ENCODE measurements around the gene DMD.

- TF ChIP-seq, protein P1, sequence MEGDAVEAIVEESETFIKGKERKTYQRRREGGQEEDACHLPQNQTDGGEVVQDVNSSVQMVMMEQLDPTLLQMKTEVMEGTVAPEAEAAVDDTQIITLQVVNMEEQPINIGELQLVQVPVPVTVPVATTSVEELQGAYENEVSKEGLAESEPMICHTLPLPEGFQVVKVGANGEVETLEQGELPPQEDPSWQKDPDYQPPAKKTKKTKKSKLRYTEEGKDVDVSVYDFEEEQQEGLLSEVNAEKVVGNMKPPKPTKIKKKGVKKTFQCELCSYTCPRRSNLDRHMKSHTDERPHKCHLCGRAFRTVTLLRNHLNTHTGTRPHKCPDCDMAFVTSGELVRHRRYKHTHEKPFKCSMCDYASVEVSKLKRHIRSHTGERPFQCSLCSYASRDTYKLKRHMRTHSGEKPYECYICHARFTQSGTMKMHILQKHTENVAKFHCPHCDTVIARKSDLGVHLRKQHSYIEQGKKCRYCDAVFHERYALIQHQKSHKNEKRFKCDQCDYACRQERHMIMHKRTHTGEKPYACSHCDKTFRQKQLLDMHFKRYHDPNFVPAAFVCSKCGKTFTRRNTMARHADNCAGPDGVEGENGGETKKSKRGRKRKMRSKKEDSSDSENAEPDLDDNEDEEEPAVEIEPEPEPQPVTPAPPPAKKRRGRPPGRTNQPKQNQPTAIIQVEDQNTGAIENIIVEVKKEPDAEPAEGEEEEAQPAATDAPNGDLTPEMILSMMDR (IDR thresholded peaks at IDR 0.05) = no peak
- TF ChIP-seq EZH2 (IDR thresholded peaks at IDR 0.05) = no peak
Measured at GRCh38 chrX:31545191-31545590, 1666.2 kb downstream of the DMD start.

All from neural progenitor cell (in vitro differentiated cells).